Smooth muscle cell (in vitro differentiated cells): ENCODE results near the gene TEPSIN. TPM values are rescaled to one million over a fixed set of nuclear protein-coding genes. Genes with fewer than 3 reads are reported as not detected.

Source experiments
- DNase-seq: peaks from one replicate; lab custom pipeline; 2025; ENCODE audit not compliant: unreplicated experiment; lab: John Stamatoyannopoulos, UW
- H2AFZ ChIP-seq: fragments of 200-600 bp; sonication (generic); 2 replicates; pipeline ENCODE4 v1.6.0; 2016; ENCODE audit warnings: antibody characterized with exemption, low read depth, mild to moderate bottlenecking
- H3F3A ChIP-seq: fragments of 200-600 bp; sonication (generic); 2 replicates; pipeline ENCODE4 v1.6.0; 2017; ENCODE audit warnings: antibody characterized with exemption, low read depth
- H3K27ac ChIP-seq: fragments of 200-600 bp; sonication (generic); 2 replicates; pipeline ENCODE4 v1.5.1; 2016; ENCODE audit warnings: low read depth, mild to moderate bottlenecking
- H3K27me3 ChIP-seq: fragments of 200-600 bp; sonication (generic); 2 replicates; pipeline ENCODE4 v1.6.1; 2016; ENCODE audit warnings: low read depth, mild to moderate bottlenecking
- H3K36me3 ChIP-seq: fragments of 200-600 bp; sonication (generic); 2 replicates; pipeline ENCODE4 v1.5.1; 2016; ENCODE audit warnings: low read depth
- H3K4me1 ChIP-seq: fragments of 200-600 bp; sonication (generic); 2 replicates; pipeline ENCODE4 v1.5.1; 2016; ENCODE audit warnings: low read depth
- H3K4me2 ChIP-seq: fragments of 200-600 bp; sonication (generic); 2 replicates; pipeline ENCODE4 v1.6.0; 2016; ENCODE audit warnings: mild to moderate bottlenecking
- H3K4me3 ChIP-seq: fragments of 200-600 bp; sonication (generic); 2 replicates; pipeline ENCODE4 v1.5.1; 2016; ENCODE audit warnings: mild to moderate bottlenecking
- H3K79me2 ChIP-seq: fragments of 200-600 bp; sonication (generic); 2 replicates; pipeline ENCODE4 v1.6.0; 2016; ENCODE audit warnings: low read depth, mild to moderate bottlenecking
- H3K9ac ChIP-seq: fragments of 200-600 bp; sonication (generic); 2 replicates; pipeline ENCODE4 v1.6.0; 2016; ENCODE audit warnings: low read depth
- H3K9me3 ChIP-seq: fragments of 200-600 bp; sonication (generic); replicated peaks from 2 replicates; pipeline ENCODE4 v1.5.1; 2016; ENCODE audit warnings: low read depth
- H4K20me1 ChIP-seq: fragments of 200-600 bp; sonication (generic); 2 replicates; pipeline ENCODE4 v1.6.0; 2016; ENCODE audit warnings: low read depth
- CTCF ChIP-seq: fragments of 200-600 bp; sonication (generic); IDR thresholded peaks from 2 replicates; pipeline ENCODE4 v1.5.1; 2017; ENCODE audit warnings: borderline replicate concordance, mild to moderate bottlenecking, antibody characterized with exemption; ENCODE audit not compliant: insufficient read depth, poor library complexity, severe bottlenecking
- WGBS: methylation state at CpG from one replicate; pipeline ENCODE4 v1.1.7; 2016; ENCODE audit warnings: low lambda C conversion rate; 5-methylcytosine and 5-hydroxymethylcytosine counted together
- polyA plus RNA-seq: library from polyadenylated mRNA; unstranded; fragments of >200 nt; fragmentation: Nextera tagmentation; extraction: Ambion mirVana; gene quantifications from 2 replicates; pipeline ENCODE4 v1.2.1, GENCODE V29; 2016
- total RNA-seq: library from RNA; depleted of rRNA; stranded (reverse); fragments of >200 nt; gene quantifications from 2 replicates; pipeline ENCODE4 v1.2.3, GENCODE V29; 2014

Gene TEPSIN
- total and polyA plus RNA-seq, 2 experiments from 2014 or later = 9.8 to 18.6 TPM

DNA sequence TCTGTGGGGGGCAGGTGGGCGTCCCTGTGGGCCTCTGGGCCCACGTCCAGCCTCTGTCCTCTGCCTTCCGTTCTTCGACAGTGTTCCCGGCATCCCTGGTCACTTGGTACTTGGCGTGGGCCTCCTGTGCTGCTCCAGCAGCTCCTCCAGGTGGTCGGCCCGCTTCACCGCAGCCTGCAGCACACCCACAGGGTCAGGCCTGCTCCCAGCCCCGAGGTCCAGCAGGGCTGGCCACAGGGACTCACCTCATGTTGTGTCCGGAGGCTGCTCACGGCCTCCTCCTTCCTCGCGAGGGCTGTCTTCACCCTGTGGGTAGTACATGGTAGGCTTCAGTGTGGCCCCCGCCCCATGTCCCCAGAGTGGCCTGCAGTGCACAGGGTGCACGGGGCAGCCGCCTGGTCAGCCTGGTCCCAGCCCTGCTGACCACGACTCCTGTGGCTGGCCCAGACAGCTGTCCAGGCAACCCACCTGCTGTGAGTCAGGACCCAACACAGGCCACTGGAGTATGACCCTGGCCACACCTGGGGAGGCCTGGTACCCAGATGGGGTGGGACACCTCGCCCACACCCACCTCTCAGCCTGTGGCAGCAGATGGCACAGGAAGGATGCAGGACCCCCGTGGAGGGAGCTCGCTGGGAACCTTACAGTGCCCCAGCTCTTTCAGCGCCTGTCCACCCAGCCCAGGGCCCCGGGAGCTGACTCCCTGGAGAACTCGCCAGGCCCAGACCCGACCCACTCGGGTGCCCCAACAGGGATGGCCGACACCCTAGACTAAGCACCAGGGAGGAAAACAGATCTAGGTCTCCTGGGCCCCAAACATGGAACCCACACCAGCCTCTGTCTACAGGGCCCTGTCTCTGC is 49.0 kb downstream of the TEPSIN start:
- Histone ChIP-seq H3F3A (no peaks in the 10 kb centered on the region), H3K27ac (no peak overlapping the region), H3K36me3 (no peaks in the 10 kb centered on the region), H3K79me2 (no peaks in the 10 kb centered on the region), H3K4me2 (no peak overlapping the region), H2AFZ (no peak overlapping the region), H3K27me3 (no peaks in the 10 kb centered on the region), H3K9ac (no peak overlapping the region), H3K4me3 (no peak overlapping the region), H4K20me1 (no peaks in the 10 kb centered on the region), H3K9me3 (no peaks in the 10 kb centered on the region), H3K4me1 (no peaks in the 10 kb centered on the region)
- 93% methylated on average over 27 of the region's 27 CpGs for WGBS
- no peak for DNase-seq
- TF ChIP-seq CTCF = no peak

GRCh38 chr17:81189016-81189415 is 49.8 kb downstream of the TEPSIN start:
- Histone ChIP-seq H3K27me3 (no peaks in the 10 kb centered on the region), H4K20me1 (no peaks in the 10 kb centered on the region), H3K36me3 (no peaks in the 10 kb centered on the region), H3F3A (no peaks in the 10 kb centered on the region), H3K27ac (no peak overlapping the region), H3K9me3 (no peaks in the 10 kb centered on the region), H3K79me2 (no peaks in the 10 kb centered on the region), H3K9ac (no peak overlapping the region), H3K4me3 (no peak overlapping the region), H3K4me2 (no peak overlapping the region), H3K4me1 (no peaks in the 10 kb centered on the region), H2AFZ (no peak overlapping the region)
- no peak for DNase-seq
- TF ChIP-seq CTCF = no peak
- 96% methylated on average over 7 of the region's 7 CpGs for WGBS

GRCh38 chr17:81188491-81188840 is 50.4 kb downstream of the TEPSIN start:
- Histone ChIP-seq H3K4me1 (no peaks in the 10 kb centered on the region), H2AFZ (no peak overlapping the region), H3K4me3 (no peak overlapping the region), H4K20me1 (no peaks in the 10 kb centered on the region), H3K27me3 (no peaks in the 10 kb centered on the region), H3K27ac (no peak overlapping the region), H3F3A (no peaks in the 10 kb centered on the region), H3K9ac (no peak overlapping the region), H3K79me2 (no peaks in the 10 kb centered on the region), H3K9me3 (no peaks in the 10 kb centered on the region), H3K4me2 (no peak overlapping the region), H3K36me3 (no peaks in the 10 kb centered on the region)
- DNase-seq = no peak
- TF ChIP-seq CTCF = no peak
- WGBS = 98% methylated on average over 12 of the region's 12 CpGs
